NCI-H2107 treated with DMSO at 0.1 percent for 48 hours (cell line): ENCODE data around the gene LBH.

Experiments
- DNase-seq: peaks from one replicate; lab custom pipeline; 2025; ENCODE audit not compliant: unreplicated experiment; lab: John Stamatoyannopoulos, UW

LBH gene

DNA sequence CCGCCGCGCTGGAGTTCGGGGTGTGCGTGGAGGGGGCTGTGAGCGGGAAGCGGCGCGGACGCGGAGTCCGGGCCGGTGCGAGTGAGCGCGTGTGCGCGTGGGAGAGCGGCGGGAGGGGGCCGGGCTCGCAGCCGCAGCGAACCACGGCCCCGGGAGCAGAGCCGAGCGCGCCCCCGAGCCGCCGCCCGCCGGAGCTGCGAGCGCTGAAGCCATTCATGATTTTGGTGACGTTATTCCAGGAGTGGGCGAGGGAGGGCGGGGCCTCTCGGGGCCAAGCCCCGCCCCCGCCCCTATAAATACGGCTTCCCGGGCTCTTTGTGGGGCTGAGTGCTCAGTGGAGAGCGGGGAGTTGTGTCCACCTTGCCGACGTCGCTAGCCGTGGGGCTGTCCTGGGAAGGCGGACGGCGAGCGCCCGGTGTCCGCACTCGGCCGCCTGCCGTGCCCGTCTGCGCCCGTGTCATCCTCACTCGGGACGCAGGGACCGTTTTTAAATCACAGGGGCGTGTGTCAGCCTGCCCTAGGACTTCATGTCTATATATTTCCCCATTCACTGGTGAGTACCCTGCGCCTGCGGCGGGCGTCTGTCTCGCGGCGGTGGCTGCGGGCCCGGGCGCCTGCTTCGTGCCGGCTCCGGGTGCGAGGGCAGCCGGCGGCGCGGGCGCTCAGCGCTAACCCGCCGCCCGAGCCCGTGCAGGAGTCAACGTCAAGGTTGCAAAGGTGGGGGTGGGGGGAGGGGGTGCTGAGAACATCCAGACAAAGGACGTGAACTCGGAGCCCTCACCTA is at the start of gene LBH:
Gene LBH, plus strand, starts transcription at position 323 of the 784 bp plus-strand sequence. Its CDS starts 205 bp downstream, at position 528.
- peak; percentile 63 for DNase-seq

DNA sequence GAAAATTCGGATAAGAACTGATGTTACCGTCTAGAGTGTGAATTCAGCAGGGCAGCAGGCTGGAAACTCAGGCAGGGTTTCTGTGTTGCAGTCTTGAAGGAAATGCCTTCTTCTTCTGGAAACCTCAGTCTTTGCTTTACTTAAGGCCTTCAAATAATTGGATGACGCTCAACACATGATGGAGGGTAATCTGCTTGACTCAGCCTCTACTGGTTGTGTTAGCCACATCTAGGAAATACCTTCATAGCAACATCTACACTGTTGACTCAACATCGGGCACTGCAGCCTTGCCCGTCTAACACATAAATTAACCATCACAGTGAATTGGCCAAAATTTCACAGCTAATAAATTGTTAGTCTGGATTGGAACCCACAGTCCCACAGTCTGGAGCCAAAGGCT is 47.3 kb upstream of the LBH start:
- DNase-seq, result no peak

DNA sequence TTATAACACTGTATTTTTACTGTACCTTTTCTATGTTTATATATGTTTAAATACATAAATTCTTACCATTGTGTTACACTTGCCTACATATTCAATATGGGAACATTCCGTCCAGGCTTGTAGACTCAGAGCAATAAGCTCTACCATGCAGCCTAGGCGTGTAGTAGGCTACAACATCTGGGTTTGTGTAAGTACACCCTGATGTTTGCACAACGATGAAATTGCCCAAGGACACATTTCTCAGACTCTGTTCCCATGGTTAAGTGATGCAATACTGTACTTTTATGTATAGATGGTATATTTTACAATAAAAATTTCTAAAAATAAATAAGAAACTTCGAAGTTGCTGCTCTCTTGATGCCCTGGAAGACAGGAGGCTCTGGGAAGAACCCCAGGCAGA is 46.2 kb upstream of the LBH start:
- DNase-seq, result no peak

DNA sequence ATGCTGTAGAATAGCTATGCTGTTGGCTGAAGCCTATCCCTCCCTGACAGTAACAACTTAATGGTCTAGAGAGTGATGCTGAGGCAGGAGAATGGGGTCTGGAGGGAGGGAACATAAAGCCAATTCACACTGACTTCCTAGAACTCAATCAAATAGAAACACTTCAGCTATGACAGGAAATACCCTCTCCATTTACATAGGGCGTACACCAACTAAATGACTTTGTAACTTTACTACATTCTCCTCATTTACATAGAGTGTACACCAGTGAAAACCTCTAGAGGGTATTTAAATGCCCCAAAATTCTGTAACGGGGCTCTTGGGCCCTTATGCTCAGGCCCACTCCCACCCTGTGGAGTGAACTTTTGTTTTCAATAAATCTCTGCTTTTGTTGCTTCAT is 43.0 kb upstream of the LBH start:
- no peak for DNase-seq

DNA sequence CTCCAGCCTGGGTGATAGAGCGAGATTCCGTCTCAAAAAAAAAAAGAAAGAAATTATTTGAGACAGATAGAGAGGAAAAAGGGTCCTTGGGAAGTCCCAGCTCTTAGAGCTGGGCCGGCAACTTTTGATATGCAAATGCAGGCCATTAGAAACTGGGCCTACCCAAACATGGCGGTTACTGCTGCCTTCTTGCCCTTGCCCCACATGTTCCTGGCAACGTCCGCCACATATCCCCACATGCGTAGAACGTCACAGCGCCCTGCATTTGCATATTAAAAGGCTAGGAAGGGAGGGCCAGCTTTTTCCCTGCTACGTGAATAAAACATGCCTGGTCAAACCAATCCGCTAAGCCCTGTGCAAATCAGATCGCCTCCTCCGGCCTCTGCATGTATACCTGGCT is 40.7 kb upstream of the LBH start:
- no peak for DNase-seq

DNA sequence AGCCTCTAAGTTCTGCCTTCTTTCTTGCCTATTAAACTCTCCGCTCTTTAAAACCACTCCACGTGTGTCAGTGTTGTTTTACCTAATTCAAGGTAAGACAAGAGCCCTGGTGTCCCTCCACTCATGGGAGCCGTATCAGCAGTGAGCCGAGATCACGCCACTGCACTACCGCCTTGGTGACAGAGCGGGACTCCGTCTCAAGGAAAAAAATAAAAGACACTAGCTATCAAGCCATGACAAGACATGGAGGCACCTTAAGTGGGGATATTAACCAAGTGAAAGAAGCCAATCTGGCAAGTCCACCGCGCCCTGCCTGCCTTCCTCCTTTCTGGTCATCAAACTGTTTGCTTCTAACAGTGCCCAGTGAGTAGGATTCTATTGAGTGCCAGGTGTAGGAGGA is 40.2 kb upstream of the LBH start:
- no peak for DNase-seq

DNA sequence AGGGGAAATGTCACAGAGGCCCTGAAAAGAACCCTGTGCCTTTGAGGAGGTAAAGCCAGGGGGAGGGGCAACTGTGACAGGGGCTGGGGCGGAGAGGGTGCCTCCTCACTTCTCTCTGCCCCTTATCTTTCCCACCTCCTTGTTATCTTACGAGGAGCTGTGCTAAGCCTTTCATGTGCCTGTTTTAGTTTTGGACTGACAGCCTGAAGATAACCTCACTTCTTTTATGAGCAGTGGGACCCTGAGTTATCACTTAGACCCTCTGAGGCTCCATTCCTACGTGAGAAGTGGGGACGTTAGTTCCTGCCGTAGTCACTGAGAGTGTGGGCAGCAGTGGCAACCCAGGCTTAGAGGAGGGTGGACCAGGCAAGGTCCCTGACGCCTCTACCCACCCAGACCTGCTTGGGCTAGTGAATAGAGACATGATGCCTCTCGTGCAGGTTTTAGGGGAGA is 39.5 kb upstream of the LBH start:
- no peak for DNase-seq

DNA sequence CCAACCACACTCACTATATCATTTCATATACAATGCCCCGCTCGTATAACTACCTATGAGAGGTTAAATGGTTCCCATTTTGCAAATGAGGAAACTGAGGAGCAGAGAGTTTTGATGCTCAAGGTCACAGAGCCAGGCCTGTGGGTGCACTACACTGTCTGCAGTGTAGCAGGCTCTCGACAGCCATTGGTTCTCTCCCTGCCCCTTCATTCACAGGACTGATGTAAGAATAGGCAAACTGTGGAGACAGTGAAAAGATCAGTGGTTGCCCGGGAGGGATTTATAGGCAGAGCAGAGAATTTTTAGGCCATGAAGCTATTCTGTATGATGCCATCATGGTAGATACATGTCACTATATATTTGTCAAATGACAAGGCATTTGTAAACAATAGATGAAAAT is 39.0 kb upstream of the LBH start:
- no peak for DNase-seq

DNA sequence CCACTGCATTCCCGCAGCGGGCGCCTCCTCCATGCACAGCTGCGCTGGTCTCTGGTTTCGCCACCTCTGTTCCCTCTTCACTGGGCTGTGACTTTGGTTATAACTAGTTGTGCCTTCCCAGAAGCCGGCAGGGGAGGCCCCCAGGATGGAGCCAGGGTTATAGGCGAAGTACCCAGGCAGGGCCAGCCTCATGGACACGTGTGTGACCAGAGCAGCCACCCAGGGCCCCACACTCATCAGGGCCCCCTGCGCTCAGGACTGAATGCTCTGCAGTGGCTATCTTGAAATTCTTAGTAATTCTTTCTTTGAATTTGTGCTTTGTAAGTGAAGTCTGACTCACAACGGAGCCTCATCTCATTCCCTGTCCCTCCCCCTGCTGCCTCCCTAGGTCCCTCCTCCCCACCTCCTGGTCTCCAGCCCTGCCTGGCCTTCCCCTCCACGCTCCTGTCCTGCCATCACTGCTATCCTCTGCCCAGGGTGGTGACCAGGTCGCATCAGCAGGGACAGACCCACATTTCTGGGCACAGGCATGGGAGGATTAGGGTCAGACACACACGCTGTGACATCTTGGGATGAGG is 38.1 kb upstream of the LBH start:
- DNase-seq, result no peak

DNA sequence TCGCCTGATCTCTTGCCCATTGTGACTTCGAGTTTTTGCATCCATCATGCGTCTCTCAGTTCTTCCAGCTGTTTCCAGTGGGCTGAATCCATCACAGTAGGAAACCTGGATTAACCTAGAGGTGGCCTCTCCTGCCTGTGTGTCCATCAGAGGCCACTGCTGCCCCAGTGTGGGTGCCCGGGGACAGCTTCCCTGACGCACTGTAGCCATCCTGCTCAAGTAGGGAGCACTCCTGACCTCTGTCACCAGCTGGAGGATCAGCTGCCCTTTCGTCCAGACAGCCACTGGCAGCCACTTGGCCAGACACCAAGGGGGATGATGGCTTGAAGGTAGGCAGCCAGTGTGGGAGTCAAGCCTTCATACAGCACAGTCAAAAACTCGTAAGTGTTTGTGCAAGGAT is 36.9 kb upstream of the LBH start:
- no peak for DNase-seq

DNA sequence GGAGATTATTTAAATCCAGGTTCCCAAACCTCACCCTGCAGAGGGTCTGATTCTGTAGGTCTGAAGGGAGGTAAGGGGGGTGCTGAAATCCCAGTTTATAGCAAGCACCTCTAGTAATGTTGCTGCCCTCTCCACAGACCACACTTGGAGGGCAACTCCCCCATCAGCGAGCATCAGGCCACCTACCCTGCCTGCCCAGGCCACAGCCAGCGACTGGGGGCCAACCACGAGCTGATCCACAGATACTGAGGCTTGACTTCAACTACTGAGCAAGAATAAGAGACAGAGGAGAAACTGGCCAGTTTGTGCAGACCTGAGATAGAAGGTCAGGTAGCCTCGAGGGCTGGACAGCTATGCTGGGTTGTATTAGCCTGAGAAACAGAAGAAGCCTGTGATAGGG is 36.3 kb upstream of the LBH start:
- no peak for DNase-seq

DNA sequence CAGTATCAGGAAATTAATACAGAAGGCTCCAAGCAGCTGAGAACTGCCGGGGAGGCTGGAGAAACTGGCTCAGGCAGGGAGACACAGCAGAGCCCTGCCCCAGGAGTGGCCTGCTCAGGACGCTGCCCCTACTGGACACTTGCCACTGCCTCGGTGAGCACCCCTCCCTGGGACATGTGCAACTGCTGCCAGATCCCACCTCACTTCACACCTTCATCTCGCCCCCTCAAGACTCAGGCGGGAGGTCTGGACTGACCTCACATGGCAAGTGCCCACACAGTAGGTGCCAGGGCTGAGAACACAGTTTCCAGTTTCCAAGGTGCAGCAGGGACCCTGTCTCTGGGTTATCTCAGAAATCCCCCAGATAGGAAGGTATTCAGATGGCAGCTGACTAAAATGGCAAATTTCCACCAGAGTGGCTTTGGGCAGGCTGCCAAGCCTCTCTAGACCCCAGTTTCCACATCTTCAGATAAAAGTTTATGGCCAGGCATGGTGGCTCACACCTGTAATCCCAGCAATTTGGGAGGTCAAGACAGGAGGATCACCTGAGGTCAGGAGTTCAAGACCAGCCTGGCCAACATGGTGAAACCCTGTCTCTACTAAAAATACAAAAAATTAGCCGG is 33.7 kb upstream of the LBH start:
- DNase-seq, result no peak

DNA sequence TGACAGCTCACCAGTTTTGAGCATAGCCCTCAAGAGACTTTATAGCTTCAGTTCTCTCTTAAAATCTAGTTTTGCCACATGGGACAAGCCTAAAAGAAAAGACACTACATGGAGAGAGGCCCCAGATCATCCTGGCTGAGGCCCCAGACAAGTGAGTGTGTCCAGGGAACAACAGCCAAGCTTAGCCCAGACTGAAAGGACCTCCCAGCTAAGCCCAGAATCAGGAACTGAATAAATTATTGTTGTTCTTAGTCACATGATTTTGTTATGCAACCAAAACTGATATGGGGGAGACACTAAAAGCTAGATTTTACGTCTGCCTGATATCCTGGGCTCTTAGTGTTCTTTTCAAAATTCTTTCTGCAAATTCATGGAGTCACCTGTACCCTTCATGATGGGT is 29.3 kb upstream of the LBH start:
- DNase-seq, result no peak

DNA sequence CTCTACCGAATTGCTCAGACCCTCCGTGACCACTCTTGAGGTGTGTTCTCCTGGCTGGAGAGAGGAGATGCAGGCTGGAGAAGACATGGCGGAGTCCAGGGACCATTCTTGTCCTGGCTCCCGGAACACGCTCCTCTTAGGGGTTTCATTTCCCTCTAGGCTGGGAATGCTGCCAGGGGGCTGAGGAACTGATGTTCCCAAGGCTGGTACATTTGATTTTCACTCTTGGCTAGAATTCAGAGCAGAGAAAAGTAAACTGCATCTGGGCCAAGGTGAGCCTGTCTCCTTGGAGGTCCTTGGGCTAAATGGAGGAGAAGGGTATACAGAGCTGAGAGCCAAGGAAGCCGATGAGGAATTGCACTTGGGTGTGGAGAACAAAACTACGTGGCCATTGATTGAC is 28.2 kb upstream of the LBH start:
- no peak for DNase-seq

DNA sequence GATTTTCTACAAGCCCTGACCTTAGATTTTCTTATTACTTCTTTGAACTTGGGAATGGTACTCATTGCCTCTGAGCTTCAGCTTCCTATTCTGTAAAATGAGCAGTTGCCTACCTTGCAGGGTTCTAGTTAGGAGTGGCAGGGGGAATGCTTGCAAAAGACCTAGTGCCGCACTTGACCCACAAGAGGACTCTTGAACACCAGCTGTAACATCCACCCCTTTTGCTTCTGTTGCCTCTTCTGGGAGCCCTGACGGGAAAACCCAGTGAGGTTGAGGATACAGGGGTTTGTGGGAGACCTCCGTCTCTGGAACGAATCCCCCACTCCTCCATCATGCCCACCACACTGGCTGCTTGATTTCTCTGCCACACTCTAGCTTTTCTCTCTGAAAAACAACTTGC is 27.1 kb upstream of the LBH start:
- DNase-seq, result no peak

DNA sequence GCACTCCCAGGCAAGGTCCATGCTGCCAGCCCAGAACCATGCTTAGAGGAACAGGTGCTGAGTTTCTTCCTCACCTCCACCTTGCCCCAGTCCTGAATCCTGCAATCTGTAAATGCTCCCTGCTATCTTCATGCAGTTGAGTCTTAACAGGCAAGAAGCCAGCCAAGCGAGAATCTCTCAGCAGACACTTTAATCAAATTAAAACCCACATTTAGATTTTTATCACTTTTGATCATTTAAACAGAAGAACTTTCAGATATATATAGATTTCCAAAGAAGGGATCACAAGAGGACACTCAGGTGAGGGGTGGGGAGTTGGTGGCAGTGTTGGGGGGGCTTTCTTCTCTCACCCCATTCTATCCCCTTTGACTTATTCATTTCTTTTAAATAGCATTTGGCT is 25.9 kb upstream of the LBH start:
- no peak for DNase-seq

DNA sequence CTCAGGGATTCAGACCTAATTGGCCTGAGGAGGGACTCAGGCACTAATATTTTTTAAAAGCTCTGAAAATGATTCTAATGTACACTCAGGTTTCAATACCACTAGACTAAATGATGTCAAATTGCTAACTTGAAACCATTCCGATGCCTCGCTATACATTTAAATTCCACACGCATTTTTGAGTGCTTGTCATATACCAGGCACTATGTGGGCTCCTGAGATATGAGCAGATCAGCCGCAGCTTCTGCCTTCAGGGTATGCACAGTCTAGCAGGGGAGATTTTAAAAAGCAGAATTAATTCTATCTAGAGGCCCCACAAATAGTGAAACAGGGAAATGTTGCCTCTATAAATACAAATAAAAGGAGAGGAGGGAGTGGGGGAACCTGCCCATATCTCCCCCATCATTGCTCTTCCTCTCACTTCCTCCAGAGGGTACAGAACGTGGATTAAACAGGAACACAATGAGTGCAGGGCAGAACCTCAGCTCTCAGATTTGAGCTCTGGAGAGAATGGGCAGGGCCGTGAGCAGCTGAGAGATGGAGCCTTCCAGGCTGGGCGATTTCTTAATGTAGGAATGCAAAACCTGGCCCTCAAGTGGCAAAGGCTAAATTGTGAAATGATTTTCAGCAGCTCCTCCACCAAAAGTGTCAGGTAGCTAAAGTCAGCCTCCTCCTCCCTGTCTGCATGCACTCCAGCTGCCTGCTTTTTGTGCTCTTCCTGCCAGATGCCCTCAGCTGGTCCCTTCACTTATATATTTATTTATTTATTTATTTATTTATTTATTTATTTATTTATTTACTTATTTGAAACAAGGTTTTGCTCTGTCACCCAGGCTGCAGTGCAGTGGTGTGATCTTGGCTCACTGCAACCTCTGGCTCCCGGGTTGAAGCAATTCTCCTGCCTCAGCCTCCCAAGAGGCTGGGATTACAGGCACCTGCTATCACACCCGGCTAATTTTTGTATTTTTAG is 24.6 kb upstream of the LBH start:
- DNase-seq, result no peak

DNA sequence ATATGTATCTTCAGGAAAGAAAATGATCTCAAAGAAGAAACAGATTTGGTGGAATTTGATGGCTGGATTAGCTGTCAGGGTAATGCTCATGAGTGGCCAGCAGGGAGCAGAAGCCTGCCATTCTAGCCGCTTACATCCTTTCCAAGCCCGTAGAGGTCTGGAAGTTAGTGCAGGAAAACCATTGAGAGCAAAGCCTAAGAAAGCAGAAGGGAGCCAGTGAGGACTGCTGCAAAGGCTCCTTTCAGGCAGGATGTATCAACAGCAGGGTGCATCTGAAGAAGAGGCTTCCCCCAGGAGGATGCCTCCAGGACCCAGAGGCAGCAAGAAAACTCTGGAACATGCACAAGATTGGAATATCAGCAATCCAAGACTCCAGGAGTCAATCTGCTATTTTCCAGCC is 22.9 kb upstream of the LBH start:
- DNase-seq, result peak; percentile 64

DNA sequence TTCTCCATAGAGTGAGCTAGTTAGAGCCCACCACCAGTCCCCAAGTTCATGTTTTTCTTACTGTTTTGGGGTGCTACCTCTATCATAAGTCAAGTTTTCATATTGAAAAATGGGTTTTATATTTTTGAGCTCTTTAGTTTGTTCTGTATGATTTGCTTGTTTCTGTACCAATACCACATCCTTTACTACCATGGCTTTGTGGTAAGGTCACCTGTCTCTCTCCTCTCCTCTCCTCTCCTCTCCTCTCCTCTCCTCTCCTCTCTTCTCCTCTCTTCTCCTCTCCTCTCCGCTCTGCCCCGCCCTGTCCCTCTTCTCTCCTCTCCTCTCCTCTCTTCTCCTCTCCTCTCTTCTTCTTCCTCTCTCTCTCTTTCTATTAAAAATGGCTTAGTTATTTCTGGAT is 22.1 kb upstream of the LBH start:
- DNase-seq, result no peak

DNA sequence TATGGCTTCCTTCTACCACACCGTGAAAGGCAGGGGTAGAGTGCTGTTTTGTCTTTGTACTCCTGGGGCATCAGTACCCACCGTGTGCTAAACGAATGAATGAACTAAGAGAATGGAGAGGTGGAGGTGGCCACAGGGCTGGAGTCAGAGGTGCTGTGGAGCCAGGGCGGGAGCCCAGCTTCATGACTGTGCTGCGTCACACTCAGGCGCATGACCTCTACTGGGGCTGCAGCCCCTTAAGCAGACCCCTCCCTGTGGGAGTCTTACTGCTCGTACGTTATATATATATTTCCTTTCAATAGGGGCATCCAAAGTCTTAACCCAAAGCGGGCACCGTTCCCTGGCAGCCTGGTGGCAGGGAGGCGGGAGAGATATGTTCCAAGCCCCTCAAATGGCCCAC is 18.0 kb upstream of the LBH start:
- DNase-seq, result no peak

DNA sequence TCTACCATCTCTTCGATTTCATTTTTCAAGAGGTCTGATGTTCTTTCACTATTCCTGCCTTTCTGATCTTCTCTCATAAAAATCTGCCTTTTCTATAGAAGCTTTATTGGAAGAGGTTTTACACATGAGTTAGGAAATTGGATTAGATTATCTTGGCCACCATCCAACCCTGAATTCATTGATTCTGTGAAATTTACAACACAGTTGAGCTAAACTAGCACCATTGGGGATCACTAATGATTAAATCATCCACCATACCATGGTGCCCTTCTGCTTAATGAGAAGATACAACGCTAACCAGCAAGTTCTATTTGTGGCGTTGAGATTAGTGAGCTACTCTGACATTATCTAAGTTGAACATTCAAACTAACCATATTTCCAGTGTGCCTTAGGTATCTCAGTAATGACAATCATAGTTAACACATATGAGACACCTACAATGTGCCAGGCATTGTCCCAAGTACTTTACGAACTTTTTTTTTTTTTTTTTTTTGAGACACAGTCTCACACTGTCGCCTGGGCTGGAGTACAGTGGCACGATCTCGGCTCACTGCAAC is 17.3 kb upstream of the LBH start:
- no peak for DNase-seq
